Dedifferentiated amniotic fluid mesenchymal stem cell (primary cell): ENCODE data around the gene DNAH14.
"Not testable (repeated sequence)": the region's sequence is repeated elsewhere in the genome, so short reads cannot be mapped to it uniquely, and the experiment has no call there.

ENCODE experiments used
- DNase-seq: peaks from one replicate; pipeline ENCODE4 v3.0.0-alpha.2; 2016; ENCODE audit errors: extremely low spot score

DNAH14 gene

DNA sequence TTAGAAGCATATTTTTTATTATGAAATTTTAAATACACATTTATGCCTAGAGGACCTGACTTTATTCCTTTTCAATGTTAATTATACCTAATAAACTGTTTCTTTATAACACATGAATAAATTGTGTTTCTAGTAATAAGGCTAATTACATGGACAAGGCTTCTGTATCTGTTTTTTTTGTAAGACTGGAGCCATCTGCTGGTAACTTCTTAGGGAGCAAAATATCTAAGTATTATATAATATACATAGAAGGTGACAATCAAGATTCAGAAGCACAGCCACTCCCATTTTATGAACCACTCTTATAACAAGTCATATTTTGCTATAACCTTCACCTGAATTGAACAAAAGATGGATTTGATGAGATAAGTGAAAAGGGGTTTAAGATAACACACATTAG, 414.1 kb downstream of the DNAH14 start:
- no peak for DNase-seq

DNA sequence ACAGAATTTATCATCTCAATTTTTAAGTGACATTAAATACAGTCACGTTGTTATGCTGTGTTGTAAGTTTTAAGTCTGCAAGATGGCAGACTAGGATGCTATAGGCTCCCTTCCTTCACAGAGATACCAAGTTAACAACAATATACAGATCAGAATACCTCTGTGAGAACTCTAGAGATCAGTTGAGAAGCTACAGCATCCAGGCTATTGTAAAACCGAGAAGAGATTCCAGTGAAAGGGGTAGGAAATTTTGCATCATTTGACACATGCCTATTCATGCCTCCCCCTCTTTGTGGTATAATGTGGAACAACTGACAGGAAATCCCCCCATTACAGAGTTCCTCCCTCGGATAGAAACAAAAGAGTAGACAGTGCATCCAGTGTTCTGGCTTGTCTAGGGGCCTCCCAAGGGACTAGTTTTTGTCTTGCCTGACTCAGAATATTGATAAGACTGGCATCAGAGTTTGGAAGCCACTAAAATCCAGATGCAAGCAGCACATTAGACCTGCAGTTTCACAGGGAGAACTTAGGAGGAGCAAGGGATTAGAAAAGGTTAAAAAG, 417.7 kb downstream of the DNAH14 start:
- no peak for DNase-seq

DNA sequence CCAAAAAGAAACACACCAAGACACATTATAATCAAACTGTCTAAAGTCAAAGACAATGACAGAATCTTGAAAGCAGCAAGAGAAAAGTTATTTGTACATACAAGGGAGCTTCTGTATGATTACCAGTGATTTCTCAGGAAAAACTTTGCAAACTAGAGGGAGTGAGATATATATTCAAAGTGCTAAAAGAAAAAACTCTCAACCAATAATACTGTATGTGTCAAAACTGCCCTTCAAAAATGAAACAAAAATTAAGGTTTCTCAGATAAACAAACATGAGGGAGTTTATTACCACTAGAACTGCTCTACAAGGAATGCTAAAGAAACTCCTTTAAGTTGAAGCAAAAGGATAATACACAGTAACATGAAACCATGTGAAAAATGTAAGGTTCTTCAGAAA, 418.9 kb downstream of the DNAH14 start:
- no peak for DNase-seq

- DNase-seq = no peak
Measured at GRCh38 chr1:225349826-225350225, 420.4 kb downstream of the DNAH14 start.

DNA sequence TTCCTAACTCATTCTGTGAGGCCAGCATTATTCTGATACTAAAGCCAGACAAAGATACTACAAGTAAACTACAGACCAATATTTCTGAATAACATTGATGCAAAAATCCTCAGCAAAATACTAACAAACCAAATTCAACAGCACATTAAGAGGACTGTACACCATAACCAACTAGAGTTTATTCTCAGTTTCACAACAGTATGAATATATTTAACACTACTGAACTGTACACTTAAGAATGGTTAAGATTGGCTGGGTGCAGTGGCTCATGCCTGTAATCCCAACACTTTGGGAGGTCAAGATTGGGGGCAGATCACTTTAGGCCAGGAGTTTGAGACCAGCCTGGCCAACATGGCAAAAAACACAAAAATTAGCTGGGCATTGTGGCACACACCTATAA, 421.4 kb downstream of the DNAH14 start:
- no peak for DNase-seq

DNA sequence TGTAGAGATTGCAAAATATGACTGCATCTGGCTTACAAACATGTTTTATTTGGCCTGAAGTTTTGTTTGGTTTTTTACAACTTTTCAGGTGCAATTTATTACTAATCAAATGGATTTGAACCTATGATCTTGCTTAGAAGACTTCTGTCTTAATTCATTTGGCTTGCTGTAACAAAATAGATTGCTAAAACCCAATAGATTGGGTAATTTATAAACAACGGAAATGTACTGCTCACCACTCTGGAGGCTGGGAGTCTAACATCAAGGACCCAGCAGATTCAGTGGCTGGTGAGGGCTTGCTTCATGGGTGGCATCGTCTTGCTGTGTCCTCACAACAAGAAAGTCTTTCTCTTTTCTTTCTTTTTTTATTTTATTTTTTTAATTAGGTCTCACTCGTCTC, 425.4 kb downstream of the DNAH14 start:
- DNase-seq = no peak

DNA sequence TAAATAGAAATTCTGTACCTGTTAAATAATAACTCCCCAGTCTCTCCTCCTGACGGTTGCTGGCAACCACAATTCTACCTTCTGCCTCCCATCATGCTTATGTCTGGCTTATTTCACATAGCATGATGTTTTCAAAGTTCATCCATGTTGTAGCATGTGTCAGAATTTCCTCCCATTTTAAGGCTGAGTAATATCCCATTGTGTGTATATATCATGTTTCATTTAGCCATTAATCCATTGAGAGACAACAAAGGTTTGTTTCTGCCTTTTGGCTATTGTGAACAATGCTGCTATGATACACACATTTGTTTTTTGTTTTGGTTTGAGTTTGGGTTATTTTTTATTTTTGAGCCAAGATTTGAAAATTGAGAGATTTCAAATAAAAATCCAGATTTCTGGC, 426.4 kb downstream of the DNAH14 start:
- DNase-seq = no peak

DNA sequence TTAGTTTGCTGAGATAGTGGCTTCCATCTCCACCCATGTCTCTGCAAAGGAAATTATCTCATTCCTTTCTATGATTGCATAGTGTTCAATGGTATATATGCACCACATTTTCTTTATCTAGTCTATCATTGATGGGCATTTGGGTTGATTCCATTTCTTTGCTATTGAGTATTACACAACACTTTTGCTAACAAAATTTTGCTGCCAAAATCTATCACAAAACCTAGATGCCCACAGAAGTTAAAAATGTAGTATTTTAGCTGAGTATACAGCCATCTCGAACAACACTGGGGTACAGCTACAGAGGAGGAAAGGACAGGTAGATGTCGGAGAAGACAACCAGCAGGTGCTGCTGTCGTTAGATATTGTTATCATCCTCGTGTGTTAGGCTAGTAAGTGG, 430.6 kb downstream of the DNAH14 start:
- no peak for DNase-seq

- no peak for DNase-seq
Measured at GRCh38 chr1:225361176-225361575, 431.7 kb downstream of the DNAH14 start.

DNA sequence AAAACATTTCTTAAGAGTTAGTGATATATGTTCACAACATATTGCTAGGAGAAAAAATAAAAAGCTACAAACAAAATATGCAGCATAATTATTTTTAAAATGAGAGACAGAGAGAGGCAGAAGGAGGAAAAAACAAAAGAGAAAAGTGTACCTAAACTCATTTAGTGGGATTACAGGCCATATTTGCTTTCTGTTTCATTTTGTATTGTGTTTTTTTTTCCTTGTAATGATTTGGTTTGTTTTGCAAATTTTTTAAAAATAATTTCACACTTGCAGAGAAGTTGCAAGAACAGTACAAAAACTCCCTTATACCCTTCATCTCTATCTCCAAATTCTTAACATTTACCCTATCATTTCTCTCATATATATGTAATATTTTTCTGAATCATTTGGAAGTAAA, 433.3 kb downstream of the DNAH14 start:
- no peak for DNase-seq

- no peak for DNase-seq
Measured at GRCh38 chr1:225364439-225364838, 435.0 kb downstream of the DNAH14 start.

DNA sequence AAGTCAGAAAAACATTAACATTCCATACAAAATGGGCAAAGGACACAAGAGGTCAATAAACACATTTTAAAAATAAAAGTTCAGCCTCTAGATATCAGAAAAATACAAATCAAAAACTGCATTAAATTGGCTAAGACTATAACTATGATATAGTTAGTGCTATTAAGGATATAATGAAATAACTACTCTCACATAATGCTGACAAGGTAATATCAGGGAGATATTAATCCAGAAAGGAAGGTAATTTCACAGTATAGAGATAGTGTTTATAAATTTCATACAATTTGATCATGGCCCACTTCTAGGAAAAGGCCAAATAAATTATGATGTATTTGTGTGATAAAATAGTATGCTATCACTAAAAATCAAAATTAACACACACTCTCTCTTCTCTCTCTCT, 436.5 kb downstream of the DNAH14 start:
- no peak for DNase-seq

GRCh38 chr1:225366552-225366951, 437.1 kb downstream of the DNAH14 start:
- DNase-seq = no peak

DNA sequence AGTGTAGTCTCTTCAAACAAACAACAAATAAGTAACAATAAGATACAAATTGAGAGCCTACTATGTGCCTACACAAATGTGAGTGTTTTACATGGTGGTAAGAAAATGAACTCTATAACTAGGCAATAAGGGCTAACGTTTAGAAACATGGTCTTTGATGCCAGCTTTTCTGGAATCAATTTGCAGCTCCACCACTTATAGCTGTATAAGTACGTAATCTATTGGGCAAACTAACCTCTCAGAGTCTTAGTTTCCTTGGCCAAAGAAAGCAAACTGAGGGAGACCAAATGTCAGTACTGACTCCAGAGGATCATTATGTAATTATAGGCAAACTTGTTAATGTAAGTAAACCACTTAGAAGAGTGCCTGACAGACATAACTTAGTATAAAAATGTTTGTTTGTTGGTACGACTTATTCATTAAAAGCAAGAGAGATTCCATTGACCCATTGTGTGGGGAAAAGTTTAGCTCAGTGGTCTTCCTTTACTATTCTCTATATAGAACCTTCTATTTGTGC, 438.6 kb downstream of the DNAH14 start:
- DNase-seq = no peak

- no peak for DNase-seq
Measured at GRCh38 chr1:225371366-225372010, 442.0 kb downstream of the DNAH14 start.

DNA sequence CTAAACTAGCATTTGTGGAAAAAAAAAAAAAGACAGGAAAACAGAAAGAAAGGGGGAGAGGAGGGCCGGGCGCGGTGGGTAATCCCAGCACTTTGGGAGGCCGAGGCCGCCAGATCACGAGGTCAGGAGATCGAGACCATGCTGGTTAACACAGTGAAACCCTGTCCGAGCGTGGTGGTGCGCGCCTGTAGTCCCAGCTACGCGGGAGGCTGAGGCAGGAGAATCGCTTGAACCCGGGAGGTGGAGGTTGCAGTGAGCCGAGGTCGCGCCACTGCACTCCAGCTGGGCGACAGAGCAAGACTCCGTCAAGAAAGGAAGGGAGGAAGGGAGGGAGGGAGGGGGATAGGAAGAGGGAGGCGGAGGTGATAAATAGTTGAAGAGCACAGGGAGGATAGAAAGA, 443.7 kb downstream of the DNAH14 start:
- DNase-seq = no peak

GRCh38 chr1:225374996-225375395, 445.5 kb downstream of the DNAH14 start:
- DNase-seq = no peak

DNA sequence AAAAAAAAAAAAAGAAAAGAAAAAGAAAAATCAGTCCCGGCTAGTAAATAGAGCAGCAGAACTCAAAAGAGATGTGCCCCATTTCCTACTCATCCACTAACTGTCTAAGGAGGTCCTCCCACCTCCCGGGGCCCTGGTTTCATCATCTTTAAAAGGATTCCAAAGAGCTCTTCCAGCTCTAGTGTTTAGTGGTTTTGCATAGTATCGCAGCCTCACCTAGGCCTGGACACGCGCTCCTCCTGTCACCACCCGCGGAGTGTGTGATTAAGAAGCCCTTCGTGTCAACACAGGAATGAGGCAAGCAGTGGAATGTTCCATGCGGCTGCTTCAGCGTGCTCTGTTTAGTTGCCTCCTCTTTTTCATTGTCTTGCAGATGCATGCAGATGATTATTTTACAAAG, 449.4 kb downstream of the DNAH14 start:
- no peak for DNase-seq

DNA sequence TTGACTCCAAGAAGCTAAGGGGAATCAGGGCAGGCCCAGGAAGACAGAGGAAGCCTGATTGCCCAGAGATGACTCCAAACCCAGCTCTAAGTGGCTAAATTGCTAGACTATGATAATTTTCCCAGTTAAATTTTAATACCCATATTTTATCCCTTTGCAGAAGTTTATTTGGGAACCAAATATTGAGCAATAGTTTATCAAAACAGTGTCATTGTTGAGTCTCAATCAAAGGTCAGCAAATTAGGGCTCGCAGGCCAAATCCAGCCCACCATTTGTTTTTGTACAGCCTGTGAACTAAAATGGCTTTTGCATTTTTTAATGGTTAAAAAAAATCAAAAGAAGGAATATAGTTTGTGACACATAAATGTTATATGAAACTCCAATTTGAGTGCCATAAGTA, 451.2 kb downstream of the DNAH14 start:
- no peak for DNase-seq

GRCh38 chr1:225386860-225387259, 457.4 kb downstream of the DNAH14 start:
- DNase-seq = not testable (repeated sequence)

- DNase-seq = peak; percentile 33
Measured at GRCh38 chr1:225388372-225388771, 458.9 kb downstream of the DNAH14 start.

- DNase-seq = no peak
Measured at GRCh38 chr1:225389843-225390242, 460.4 kb downstream of the DNAH14 start.

- no peak for DNase-seq
Measured at GRCh38 chr1:225396357-225396756, 466.9 kb downstream of the DNAH14 start.

- no peak for DNase-seq
Measured at GRCh38 chr1:225400968-225401367, 471.5 kb downstream of the DNAH14 start.
